Femur (tissue), 1 donor: ENCODE measurements around the gene ANKDD1A.

ENCODE experiments used
- DNase-seq: peaks from one replicate; pipeline ENCODE4 v3.0.0-alpha.2; 2017

Gene ANKDD1A

DNA sequence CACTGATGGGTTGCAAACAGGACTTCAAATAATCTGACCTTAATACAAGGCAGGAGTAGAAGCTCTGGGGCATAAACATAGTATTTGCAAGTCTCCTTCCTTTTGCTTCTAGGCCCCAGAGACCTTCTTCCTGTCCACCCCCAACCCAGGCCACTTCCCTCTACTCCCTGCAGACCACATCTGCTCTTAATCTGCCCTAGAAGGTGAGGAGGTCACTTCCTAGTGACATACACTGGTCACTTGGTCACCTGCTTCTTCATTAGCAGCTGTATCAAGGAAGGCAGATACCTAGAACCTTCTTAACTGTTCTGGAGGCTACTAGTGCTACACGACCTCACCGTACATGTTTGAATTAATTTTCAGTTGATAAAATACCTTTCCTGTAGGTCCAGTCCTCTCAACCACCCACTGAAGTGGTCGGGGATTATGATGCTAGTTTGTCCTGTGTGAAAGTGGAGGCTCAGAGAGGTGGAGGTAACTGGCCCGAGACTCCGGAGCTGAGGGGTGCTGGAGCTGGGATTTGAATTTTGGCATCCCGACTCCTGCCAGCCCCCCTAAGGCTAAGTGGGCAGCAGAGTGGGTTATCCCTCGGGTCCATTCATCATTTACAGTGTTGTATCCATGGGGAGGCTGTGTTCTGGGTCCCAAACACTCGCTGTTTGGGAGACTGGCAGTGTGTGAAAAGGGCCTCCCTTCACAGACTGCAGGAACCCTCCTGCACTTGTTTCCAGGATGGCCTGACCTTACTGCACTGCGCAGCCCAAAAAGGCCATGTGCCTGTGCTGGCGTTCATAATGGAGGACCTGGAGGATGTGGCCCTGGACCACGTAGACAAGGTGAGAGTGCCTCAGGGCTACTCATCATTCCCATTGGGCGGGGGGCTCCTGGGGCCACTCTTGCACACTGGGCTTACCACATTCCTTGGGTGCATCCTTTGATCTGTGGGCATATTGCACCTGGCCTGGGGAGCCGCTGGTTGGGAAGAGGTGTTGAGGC is 13.9 kb downstream of the ANKDD1A start:
- no peak for DNase-seq

DNA sequence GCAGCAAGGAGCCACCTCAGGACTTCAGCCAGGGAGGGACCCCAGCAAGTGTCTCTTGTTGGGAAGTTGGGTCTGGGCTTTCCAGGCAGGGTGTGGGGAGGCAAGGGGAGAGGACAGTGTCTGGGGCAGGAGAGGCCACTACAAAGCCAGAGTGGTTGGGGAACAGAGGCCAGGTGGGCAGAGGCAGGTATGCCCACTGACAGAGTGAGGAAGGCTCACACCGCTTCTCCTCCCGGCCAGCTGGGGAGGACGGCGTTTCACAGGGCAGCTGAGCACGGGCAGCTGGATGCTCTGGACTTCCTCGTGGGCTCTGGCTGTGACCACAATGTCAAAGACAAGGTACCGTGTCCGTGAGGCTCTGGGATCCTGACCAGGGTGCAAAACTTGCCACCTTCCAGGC is 15.0 kb downstream of the ANKDD1A start:
- no peak for DNase-seq

DNA sequence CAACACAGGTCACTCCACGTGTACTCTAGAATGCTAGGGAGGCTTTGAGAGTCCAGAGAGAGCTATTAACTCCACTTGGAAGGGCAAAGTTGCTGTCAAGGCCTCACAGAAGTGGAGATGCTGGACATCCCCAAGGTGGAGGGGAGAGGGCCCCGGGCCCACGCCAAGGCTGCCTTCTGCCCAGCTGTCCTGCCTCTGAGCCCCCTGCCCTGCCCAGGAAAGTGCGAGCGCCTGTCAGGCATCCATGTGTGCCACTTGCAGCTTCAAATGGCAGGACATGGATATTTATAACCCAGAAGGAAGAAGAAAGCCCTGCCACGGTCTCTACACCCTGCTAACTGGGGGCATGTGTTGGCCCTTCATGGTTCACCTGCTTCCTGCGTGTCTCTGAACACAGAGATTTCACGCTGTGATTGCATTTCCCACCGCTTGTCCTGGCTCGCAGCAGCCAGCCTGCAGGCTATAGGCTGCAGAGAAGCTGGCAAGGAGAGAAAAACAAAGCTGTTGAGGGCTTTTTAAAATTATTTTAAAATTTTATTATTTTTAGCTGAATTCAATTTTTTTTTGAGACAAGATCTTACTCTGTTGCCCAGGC is 17.0 kb downstream of the ANKDD1A start:
- no peak for DNase-seq

DNA sequence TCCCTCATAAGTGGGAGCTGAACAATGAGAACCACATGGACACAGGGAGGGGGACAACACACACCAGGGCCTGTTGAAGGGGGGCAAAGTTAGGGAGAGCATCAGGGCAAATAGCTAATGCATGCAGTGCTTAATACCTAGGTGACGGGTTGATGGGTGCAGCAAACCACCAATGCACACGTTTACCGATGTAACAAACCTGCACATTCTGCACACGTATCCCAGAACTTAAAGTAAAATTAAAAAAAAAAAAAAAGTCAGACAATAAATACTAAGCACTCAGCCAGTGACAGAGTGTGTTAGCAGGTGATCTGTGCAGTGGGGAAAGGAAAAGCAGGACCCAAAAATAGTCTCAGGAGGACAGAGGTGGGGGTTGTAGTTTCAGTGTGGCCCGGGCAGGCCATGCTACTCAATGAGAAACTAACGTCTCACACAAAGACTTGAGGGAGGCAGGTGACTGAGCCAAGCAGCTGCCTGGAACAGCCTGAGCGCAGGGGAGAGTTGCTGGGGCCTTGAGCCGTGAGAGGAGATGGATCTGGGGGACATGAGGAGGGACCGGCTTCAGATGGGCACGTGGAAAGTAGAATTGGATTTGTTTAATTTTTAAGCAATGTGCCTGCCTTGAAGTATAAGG is 18.4 kb downstream of the ANKDD1A start:
- no peak for DNase-seq

GRCh38 chr15:64930778-64931371 is 19.2 kb downstream of the ANKDD1A start:
- DNase-seq = no peak

GRCh38 chr15:64931381-64931780 is 19.7 kb downstream of the ANKDD1A start:
- no peak for DNase-seq

GRCh38 chr15:64934023-64934422 is 22.3 kb downstream of the ANKDD1A start:
- DNase-seq = no peak

- no peak for DNase-seq
Observed at GRCh38 chr15:64938192-64938591, 26.5 kb downstream of the ANKDD1A start.

DNA sequence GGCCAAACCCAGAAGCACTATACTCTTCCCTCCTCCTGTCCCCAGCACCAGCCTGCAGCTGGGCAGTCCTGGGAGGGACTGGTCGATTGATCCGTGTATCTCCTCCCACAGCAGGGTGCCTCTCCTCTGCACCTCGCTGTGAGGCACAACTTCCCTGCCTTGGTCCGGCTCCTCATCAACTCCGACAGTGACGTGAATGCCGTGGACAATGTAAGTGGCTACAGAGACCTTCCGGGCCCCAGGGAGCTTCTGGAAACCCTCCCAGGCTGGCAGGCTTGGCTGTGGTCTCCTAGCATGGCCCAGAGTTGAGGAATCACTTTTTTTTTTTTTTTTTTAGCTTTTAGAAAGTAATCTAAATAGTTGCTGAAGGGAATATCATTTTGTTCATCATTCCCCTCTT is 30.7 kb downstream of the ANKDD1A start:
- DNase-seq = no peak

GRCh38 chr15:64943512-64944225 is 32.0 kb downstream of the ANKDD1A start:
- no peak for DNase-seq

- DNase-seq = no peak
Observed at GRCh38 chr15:64944961-64945360, 33.3 kb downstream of the ANKDD1A start.

- no peak for DNase-seq
Observed at GRCh38 chr15:64947211-64947610, 35.5 kb downstream of the ANKDD1A start.

DNA sequence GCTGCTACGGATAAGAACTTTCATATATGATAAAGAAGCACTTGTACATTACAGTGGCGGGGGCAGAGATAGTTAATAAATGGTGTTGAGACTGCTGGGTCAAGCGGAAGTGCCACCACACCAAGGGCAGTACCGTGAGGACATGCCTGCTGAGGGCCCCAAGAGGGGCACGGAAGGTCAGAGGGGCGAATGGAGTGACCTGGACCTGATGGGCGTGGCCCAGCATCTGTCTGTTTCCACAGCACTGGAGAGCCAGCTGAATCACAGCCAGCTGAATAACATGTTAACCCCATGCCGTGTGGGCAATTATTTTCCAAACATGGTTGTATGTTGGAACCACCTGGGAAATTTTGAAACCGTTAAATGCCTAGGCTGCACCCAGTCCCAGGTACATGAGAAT is 37.2 kb downstream of the ANKDD1A start:
- no peak for DNase-seq

DNA sequence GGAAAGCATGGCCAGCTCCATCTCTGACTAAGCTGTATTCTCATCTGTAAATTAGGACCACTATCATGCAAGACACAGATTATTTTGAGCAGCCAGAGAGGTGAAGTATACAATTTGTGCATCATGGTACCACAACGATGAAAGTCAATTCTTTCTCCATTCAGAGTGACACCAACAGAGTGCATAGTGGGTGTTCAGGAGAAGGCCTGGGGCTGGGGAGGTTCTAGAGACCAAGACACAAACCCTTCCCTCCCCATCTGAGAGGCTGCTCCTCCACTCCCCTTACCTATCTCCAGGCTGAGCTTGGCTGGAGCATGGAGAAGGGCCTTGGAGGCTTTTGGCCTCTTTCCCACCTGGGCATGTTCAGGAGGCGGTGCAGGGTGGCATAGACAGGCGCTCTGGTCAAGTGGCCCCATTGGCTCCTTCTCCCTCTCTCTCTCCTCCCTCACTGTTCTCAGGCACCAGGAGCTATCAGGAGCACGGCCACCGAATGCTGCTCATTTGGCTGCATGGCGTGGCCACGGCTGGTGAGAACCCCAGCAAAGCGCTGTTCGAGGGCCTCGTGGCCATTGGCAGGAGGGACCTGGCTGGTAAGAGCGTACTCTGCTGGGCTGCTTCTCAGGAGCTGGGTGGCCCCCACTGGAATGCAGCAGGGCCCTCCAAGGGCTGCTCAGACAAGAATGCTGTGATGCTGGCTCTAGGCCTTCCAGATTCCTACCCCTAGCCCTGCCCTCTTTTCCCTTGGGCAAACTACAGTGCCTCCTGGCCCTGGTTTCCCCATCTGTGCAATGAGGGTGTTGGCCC is 37.9 kb downstream of the ANKDD1A start:
- DNase-seq = no peak

GRCh38 chr15:64950888-64951287 is 39.2 kb downstream of the ANKDD1A start:
- no peak for DNase-seq

- no peak for DNase-seq
Observed at GRCh38 chr15:64951777-64952418, 40.2 kb downstream of the ANKDD1A start.

GRCh38 chr15:64954395-64954794 is 42.7 kb downstream of the ANKDD1A start:
- no peak for DNase-seq

DNA sequence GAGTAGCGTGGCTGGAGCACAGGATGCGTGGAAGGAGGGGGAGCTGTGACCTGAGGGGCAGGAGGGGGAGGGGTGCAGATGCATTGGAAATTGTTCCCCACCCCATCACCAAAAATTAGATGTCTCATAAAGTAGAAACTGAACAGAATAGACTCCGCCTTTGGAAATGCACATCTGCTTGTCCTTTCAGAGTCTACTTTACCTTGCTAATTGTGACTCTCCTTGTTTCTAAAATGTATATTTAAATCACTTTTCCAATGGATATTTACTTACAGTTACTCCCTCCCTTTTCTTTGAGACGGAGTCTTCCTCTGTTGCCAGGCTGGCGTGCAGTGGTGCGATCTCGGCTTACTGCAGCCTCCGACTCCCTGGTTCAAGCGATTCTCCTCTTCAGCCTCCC is 47.4 kb downstream of the ANKDD1A start:
- DNase-seq = no peak

- DNase-seq = no peak
Observed at GRCh38 chr15:64960153-64960552, 48.5 kb downstream of the ANKDD1A start.

- no peak for DNase-seq
Observed at GRCh38 chr15:64961013-64961412, 49.3 kb downstream of the ANKDD1A start.

- no peak for DNase-seq
Observed at GRCh38 chr15:64969401-64969800, 57.7 kb downstream of the ANKDD1A start.
